HUES48 (cell line): ENCODE data around the gene PNMT.

Source experiments
- H3K27ac ChIP-seq: one replicate; pipeline ENCODE4 v1.7.0; 2013; ENCODE audit warnings: low read depth, low read length, inconsistent platforms
- H3K27me3 ChIP-seq: 2 replicates; pipeline ENCODE4 v1.6.1; 2013; ENCODE audit warnings: mild to moderate bottlenecking, low read length; ENCODE audit not compliant: control insufficient read depth, insufficient read depth
- H3K36me3 ChIP-seq: 2 replicates; pipeline ENCODE4 v1.6.1; 2013; ENCODE audit warnings: low read length; ENCODE audit not compliant: control insufficient read depth, insufficient read depth
- H3K4me1 ChIP-seq: 2 replicates; pipeline ENCODE4 v1.6.1; 2013; ENCODE audit warnings: mild to moderate bottlenecking, low read length; ENCODE audit not compliant: control insufficient read depth, insufficient read depth
- H3K4me3 ChIP-seq: 2 replicates; pipeline ENCODE4 v1.5.1; 2013; ENCODE audit warnings: mild to moderate bottlenecking, low read depth, low read length
- H3K9ac ChIP-seq: 2 replicates; pipeline ENCODE4 v1.6.1; 2013; ENCODE audit warnings: mild to moderate bottlenecking, low read depth, low read length, moderate library complexity
- H3K9me3 ChIP-seq: 2 replicates; pipeline ENCODE4 v1.6.1; 2013; ENCODE audit warnings: low read length; ENCODE audit not compliant: control insufficient read depth, insufficient read depth

PNMT gene

GRCh38 chr17:39627047-39627711 is 41.1 kb upstream of the PNMT start:
- no peak overlapping the region for H3K9ac ChIP-seq
- no peaks in the 10 kb centered on the region for H3K9me3 ChIP-seq
- H3K27me3 ChIP-seq, result peaks cover 62% of the 10 kb centered on the region
- peaks cover 54% of the 10 kb centered on the region for H3K4me1 ChIP-seq
- peak overlapping the region; percentile 71 for H3K4me3 ChIP-seq
- no peak overlapping the region for H3K27ac ChIP-seq
- H3K36me3 ChIP-seq, result no peaks in the 10 kb centered on the region

- H3K36me3 ChIP-seq, result no peaks in the 10 kb centered on the region
- no peak overlapping the region for H3K9ac ChIP-seq
- peaks cover 61% of the 10 kb centered on the region for H3K27me3 ChIP-seq
- peak overlapping the region; percentile 71 for H3K4me3 ChIP-seq
- no peak overlapping the region for H3K27ac ChIP-seq
- H3K9me3 ChIP-seq, result no peaks in the 10 kb centered on the region
- peaks cover 57% of the 10 kb centered on the region for H3K4me1 ChIP-seq
These were observed 40.3 kb upstream of the PNMT start for GRCh38 chr17:39627712-39628516.

- Histone ChIP-seq H3K27me3 (peaks cover 53% of the 10 kb centered on the region), H3K36me3 (no peaks in the 10 kb centered on the region), H3K27ac (no peak overlapping the region), H3K4me3 (no peak overlapping the region), H3K4me1 (peaks cover 57% of the 10 kb centered on the region), H3K9ac (no peak overlapping the region), H3K9me3 (no peaks in the 10 kb centered on the region)
These were observed 39.4 kb upstream of the PNMT start for GRCh38 chr17:39628655-39629493.

DNA sequence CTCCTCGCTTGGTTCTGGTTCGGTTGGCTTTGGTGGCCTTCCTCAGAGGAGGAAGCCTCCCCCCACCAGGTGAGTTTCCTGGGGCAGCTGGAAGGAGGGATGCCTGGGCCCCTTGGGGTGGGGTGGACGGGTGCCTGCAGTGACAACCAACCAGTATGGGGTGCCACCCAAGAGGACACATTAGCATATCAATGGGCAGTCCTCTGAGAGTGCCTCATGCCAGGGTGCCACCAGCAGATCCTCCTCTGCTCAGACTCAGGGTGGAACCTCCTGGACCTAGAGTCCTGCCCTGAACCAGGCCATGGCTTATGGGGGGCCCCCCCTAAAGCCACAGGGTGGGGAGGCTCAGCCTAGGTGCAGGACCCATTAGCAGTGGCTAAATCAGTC is 38.8 kb upstream of the PNMT start:
- Histone ChIP-seq H3K4me3 (no peak overlapping the region), H3K27ac (no peak overlapping the region), H3K9me3 (no peaks in the 10 kb centered on the region), H3K9ac (no peak overlapping the region), H3K27me3 (peaks cover 49% of the 10 kb centered on the region), H3K4me1 (peaks cover 58% of the 10 kb centered on the region), H3K36me3 (no peaks in the 10 kb centered on the region)

DNA sequence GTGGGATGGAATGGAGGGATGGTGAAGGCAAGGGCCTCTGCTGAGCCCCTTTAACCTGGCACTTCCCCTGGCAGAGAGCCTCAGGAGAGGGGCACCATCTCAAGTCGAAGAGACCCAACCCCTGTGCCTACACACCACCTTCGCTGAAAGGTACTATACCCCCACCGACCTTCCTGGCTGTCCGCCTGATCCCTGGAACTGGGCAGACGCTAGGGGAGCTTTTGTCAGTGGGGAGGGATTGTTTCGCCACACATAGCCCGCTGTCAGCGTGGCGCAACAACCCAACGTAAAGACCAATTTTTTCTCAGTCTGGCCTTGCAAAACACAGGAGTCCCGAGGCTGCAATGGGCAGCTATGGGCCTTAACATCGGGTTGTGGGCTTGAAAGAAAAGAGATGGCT is 38.4 kb upstream of the PNMT start:
- Histone ChIP-seq H3K9me3 (no peaks in the 10 kb centered on the region), H3K36me3 (no peaks in the 10 kb centered on the region), H3K27me3 (peaks cover 45% of the 10 kb centered on the region), H3K27ac (no peak overlapping the region), H3K4me3 (no peak overlapping the region), H3K4me1 (peaks cover 58% of the 10 kb centered on the region), H3K9ac (no peak overlapping the region)

DNA sequence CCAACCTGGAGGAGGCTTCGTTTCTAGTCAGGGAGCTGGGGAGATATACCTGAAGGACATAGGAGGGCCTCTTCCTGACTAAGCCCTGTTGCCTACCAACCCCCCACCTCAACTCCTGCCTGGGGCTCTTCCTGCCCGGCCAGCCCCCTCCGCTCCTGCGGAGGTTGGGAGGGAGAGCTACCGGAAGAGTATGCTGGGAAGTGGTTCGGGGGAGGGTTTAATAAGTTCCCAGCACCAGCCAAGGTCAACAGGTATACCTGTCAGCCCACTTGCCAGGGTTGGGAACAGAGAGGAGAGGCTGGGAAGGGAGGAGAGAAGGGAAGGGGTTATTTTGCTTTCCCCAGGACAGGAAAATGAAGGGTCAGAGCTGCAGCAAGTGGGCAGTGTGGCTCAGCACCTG is 36.9 kb upstream of the PNMT start:
- Histone ChIP-seq H3K9me3 (no peaks in the 10 kb centered on the region), H3K27me3 (peaks cover 30% of the 10 kb centered on the region), H3K4me1 (peaks cover 63% of the 10 kb centered on the region), H3K4me3 (no peak overlapping the region), H3K36me3 (no peaks in the 10 kb centered on the region), H3K9ac (no peak overlapping the region), H3K27ac (no peak overlapping the region)

- Histone ChIP-seq H3K9me3 (no peaks in the 10 kb centered on the region), H3K36me3 (no peaks in the 10 kb centered on the region), H3K9ac (no peak overlapping the region), H3K27me3 (peaks cover 21% of the 10 kb centered on the region), H3K4me1 (peaks cover 67% of the 10 kb centered on the region), H3K27ac (no peak overlapping the region), H3K4me3 (no peak overlapping the region)
These were observed 35.9 kb upstream of the PNMT start for GRCh38 chr17:39632153-39632941.

GRCh38 chr17:39633570-39634183 is 34.6 kb upstream of the PNMT start:
- no peak overlapping the region for H3K27ac ChIP-seq
- no peak overlapping the region for H3K9ac ChIP-seq
- H3K9me3 ChIP-seq, result no peaks in the 10 kb centered on the region
- peaks cover 65% of the 10 kb centered on the region for H3K4me1 ChIP-seq
- H3K36me3 ChIP-seq, result no peaks in the 10 kb centered on the region
- H3K4me3 ChIP-seq, result no peak overlapping the region
- H3K27me3 ChIP-seq, result peaks cover 8% of the 10 kb centered on the region

GRCh38 chr17:39634384-39634871 is 33.8 kb upstream of the PNMT start:
- peak overlapping the region; percentile 5 for H3K27ac ChIP-seq
- H3K27me3 ChIP-seq, result peaks cover under 1% of the 10 kb centered on the region; the same call in 1 of the 2 replicates
- H3K9ac ChIP-seq, result no peak overlapping the region
- no peaks in the 10 kb centered on the region for H3K9me3 ChIP-seq
- no peaks in the 10 kb centered on the region for H3K36me3 ChIP-seq
- H3K4me1 ChIP-seq, result peaks cover 60% of the 10 kb centered on the region
- no peak overlapping the region for H3K4me3 ChIP-seq

DNA sequence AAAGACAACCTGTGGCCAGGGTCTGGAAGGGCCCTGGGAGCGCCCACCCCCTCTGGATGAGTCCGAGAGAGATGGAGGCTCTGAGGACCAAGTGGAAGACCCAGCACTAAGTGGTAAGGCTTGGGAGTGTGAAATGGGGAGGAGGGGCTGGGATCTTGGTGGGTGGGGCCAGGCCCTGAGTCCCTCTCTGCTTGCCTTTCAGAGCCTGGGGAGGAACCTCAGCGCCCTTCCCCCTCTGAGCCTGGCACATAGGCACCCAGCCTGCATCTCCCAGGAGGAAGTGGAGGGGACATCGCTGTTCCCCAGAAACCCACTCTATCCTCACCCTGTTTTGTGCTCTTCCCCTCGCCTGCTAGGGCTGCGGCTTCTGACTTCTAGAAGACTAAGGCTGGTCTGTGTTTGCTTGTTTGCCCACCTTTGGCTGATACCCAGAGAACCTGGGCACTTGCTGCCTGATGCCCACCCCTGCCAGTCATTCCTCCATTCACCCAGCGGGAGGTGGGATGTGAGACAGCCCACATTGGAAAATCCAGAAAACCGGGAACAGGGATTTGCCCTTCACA is 32.6 kb upstream of the PNMT start:
- no peaks in the 10 kb centered on the region for H3K9me3 ChIP-seq
- no peaks in the 10 kb centered on the region for H3K27me3 ChIP-seq
- H3K4me3 ChIP-seq, result no peak overlapping the region
- H3K36me3 ChIP-seq, result no peaks in the 10 kb centered on the region
- no peak overlapping the region for H3K27ac ChIP-seq
- no peak overlapping the region for H3K9ac ChIP-seq
- H3K4me1 ChIP-seq, result peaks cover 58% of the 10 kb centered on the region
